HUES6 (cell line): ENCODE measurements around the gene NPTXR.
"Not testable (repeated sequence)": the region's sequence is repeated elsewhere in the genome, so short reads cannot be mapped to it uniquely, and the experiment has no call there.

Experiments used
- H3K27ac ChIP-seq: 2 replicates; pipeline ENCODE4 v1.7.0; 2013; ENCODE audit warnings: low read depth, mild to moderate bottlenecking, low read length, inconsistent platforms
- H3K27me3 ChIP-seq: 2 replicates; pipeline ENCODE4 v1.6.1; 2013; ENCODE audit warnings: low read length; ENCODE audit not compliant: control insufficient read depth, insufficient read depth
- H3K36me3 ChIP-seq: 2 replicates; pipeline ENCODE4 v1.6.1; 2013; ENCODE audit warnings: low read length; ENCODE audit not compliant: control insufficient read depth, insufficient read depth
- H3K4me1 ChIP-seq: 2 replicates; pipeline ENCODE4 v1.6.1; 2013; ENCODE audit warnings: low read length; ENCODE audit not compliant: control insufficient read depth, insufficient read depth
- H3K4me3 ChIP-seq: 2 replicates; pipeline ENCODE4 v1.5.1; 2013; ENCODE audit warnings: low read depth, low read length
- H3K9ac ChIP-seq: one replicate; pipeline ENCODE4 v1.6.1; 2013; ENCODE audit warnings: mild to moderate bottlenecking, low read length
- H3K9me3 ChIP-seq: 2 replicates; pipeline ENCODE4 v1.6.1; 2013; ENCODE audit warnings: low read depth, low read length; ENCODE audit not compliant: control insufficient read depth, insufficient read depth

NPTXR gene

DNA sequence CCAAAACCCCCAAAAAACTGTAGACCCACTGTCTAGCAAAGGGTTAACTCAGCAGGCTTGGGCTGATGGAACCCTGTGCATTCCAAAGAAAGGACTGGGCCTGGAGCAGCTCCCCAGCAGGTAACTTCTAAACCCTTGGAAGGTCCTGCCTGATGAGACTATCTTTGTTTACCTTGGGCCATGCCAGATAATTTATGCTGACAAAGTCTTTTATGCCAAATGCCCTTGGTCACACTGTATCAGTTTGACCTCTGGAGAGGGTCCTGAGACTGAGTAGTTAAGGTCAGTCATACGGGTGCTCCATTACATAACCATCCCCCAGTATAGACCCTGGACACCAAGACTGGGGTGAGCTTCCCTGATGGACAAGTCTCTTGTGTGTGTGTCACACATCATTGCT lies 28.0 kb downstream of the NPTXR start:
- peaks cover 29% of the 10 kb centered on the region for H3K27me3 ChIP-seq
- H3K36me3 ChIP-seq: no peaks in the 10 kb centered on the region
- no peak overlapping the region for H3K4me3 ChIP-seq
- H3K9me3 ChIP-seq: no peaks in the 10 kb centered on the region
- H3K9ac ChIP-seq: no peak overlapping the region
- H3K27ac ChIP-seq: no peak overlapping the region
- H3K4me1 ChIP-seq: 0 out of 2 replicates have a peak, but pooled peaks cover 3% of the 10 kb centered on the region

DNA sequence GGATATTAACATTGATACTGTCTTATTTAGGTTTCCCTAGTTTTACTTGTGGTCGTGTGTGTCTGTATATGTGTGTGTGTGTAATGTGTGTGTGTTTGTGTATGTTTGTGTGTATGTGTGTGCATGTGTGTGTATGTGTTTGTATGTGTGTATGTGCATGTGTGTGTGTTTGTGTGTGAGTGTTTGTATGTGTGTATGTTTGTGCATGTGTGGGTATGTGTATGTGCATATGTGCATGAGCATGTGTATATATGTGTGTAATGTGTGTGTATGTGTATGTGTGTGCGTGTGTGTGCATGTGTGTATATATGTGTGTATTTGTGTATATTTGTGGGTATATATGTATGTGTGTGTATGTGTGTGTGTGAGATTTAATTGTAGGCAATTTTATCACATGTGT lies 32.6 kb downstream of the NPTXR start:
- Histone ChIP-seq H3K9me3 (peaks cover 4% of the 10 kb centered on the region; the same call in 1 of the 2 replicates), H3K27ac (no peak overlapping the region), H3K9ac (no peak overlapping the region), H3K27me3 (peaks cover 6% of the 10 kb centered on the region), H3K4me3 (no peak overlapping the region), H3K36me3 (no peaks in the 10 kb centered on the region), H3K4me1 (0 out of 2 replicates have a peak, but pooled peaks cover 3% of the 10 kb centered on the region)

DNA sequence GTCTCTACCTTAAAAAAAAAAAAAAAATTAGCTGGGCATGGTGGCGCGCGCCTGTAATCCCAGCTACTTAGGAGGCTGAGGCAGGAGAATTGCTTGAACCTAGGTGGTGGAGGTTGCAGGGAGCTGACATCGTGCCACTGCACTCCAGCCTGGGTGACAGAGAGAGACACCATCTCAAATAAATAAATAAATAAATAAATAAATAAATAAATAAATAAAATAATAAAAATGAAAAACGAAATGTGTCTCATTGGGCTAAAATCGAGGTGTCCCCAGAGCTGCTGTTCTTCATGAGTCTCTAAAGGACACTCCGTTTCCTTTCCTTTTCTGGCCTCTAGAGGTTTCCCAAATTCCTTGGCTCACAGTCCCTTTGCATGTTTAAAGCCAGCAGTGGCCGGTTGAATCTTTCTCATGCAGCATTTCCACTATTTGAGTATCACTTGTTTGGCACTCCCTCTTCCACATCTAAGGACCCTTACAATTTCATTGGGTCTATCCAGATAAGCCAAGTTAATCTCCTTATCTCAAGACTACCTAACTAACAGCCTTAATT lies 38.7 kb downstream of the NPTXR start:
- H3K9ac ChIP-seq, H3K9me3 ChIP-seq, H3K36me3 ChIP-seq, H3K4me3 ChIP-seq, H3K27ac ChIP-seq: not testable (repeated sequence)
- Histone ChIP-seq H3K27me3 (peaks cover 16% of the 10 kb centered on the region), H3K4me1 (peaks cover 11% of the 10 kb centered on the region; the same call in 1 of the 2 replicates)

DNA sequence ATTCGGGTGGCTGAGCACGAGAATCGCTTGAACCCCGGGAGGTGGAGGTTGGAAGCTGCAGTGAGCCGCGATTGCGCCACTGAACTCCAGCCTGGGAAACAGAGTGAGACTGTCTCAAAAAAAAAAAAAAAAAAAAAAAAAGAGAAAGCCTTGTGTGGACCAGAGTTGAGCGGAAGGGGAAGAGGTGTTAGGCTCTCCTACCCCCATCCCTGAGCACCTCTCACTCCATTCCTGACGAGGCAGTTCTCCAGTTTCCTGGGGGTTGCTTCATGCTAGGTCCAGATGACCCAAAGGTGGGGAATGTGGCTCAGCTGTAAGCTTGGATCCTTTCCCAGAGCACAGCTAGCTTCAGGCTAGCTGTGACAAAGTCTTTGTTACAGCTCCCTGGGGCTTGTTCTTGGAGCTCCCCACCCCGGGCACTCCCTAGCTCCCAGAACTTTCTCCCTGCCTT lies 41.1 kb downstream of the NPTXR start:
- H3K27ac ChIP-seq: no peak overlapping the region
- H3K9ac ChIP-seq: no peak overlapping the region
- peak overlapping the region; percentile 44 for H3K4me3 ChIP-seq
- peaks cover 39% of the 10 kb centered on the region for H3K27me3 ChIP-seq
- H3K9me3 ChIP-seq: peaks cover 8% of the 10 kb centered on the region
- no peaks in the 10 kb centered on the region for H3K36me3 ChIP-seq
- H3K4me1 ChIP-seq: peaks cover 11% of the 10 kb centered on the region; the same call in 1 of the 2 replicates

DNA sequence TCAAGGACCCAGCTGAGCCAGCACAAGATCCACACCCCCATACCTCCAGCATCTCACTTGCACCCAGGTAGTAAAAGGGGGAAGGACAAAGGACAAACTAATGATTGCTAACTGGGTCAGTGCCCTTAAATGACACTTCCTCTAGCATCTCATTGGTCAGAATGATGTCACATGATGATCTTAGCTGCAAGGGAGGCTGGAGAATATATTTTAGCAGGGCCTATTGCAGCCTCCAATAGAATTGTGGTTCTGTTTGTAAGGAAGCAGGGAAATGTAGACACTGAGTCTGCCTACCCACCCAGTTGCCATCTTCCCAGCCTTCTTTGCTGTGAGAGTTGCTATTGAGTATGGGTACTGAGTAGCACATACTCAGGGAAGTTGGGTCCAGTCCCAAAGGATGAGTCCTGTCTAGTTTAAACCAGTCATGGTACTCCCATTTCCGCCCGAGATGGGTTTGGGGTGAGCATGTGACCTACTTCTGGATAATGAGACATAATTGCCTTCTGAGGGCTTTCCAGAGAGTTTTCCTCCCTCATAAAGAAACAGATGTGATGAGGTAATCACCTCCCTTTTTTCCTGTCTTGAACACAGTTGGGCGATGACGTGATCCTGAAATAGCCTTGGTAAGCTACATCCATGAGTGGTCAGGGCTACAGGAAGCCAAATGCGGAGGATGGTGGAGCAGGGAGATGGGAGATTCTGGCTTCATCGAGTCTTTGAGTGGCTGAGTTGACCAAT lies 44.4 kb downstream of the NPTXR start:
- H3K36me3 ChIP-seq: no peaks in the 10 kb centered on the region
- no peak overlapping the region for H3K4me3 ChIP-seq
- H3K9ac ChIP-seq: no peak overlapping the region
- H3K4me1 ChIP-seq: peaks cover 12% of the 10 kb centered on the region
- H3K27ac ChIP-seq: no peak overlapping the region
- H3K27me3 ChIP-seq: peaks cover 60% of the 10 kb centered on the region
- peaks cover 8% of the 10 kb centered on the region for H3K9me3 ChIP-seq

GRCh38 chr22:38798496-38798895 lies 45.3 kb downstream of the NPTXR start:
- Histone ChIP-seq H3K27ac (no peak overlapping the region), H3K4me3 (no peak overlapping the region), H3K9me3 (peaks cover 8% of the 10 kb centered on the region), H3K36me3 (no peaks in the 10 kb centered on the region), H3K9ac (no peak overlapping the region), H3K4me1 (peaks cover 15% of the 10 kb centered on the region), H3K27me3 (peaks cover 60% of the 10 kb centered on the region)

DNA sequence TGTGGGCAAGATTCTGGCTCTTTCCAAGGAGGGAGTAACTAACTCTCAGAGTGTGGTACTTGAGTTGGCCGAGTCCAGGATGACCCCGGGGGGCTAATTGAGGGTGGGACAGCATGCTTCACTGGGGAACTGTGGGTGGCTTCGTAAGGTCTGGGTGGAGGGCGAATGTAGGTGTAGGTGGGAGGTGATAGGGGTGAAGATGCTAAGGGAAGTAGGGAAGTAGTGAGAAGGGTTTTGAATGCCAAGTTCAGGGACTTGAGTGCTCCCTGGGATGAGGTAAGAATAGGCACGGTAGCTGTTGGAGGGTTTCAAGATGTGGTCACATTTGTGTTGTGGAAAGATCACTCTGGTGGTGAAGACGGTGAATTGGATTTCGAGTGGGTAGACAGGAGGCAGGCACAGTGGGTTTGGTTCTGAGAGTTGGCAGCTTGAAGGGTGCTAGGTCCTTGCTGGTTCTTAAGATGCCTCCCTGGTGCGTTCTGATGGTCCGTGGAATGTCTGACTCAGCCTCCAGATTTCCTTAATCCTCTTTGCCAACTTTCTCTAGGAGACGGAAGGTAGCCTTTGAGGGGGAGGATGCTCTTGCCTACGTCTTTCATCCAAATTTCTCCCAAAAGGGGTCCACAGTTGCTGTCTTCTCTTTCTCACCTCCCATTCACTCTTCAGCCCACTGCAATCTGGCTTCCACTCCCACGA lies 47.4 kb downstream of the NPTXR start:
- Histone ChIP-seq H3K9me3 (peaks cover 8% of the 10 kb centered on the region), H3K27ac (no peak overlapping the region), H3K4me3 (no peak overlapping the region), H3K4me1 (peaks cover 13% of the 10 kb centered on the region), H3K9ac (no peak overlapping the region), H3K36me3 (no peaks in the 10 kb centered on the region), H3K27me3 (peaks cover 49% of the 10 kb centered on the region)

GRCh38 chr22:38795569-38795968 lies 48.3 kb downstream of the NPTXR start:
- H3K36me3 ChIP-seq: no peaks in the 10 kb centered on the region
- no peak overlapping the region for H3K9ac ChIP-seq
- no peak overlapping the region for H3K27ac ChIP-seq
- peaks cover 8% of the 10 kb centered on the region for H3K9me3 ChIP-seq
- peaks cover 44% of the 10 kb centered on the region for H3K27me3 ChIP-seq
- peaks cover 11% of the 10 kb centered on the region for H3K4me1 ChIP-seq
- H3K4me3 ChIP-seq: no peak overlapping the region

GRCh38 chr22:38793721-38794466 lies 49.9 kb downstream of the NPTXR start, which contains the start of gene DNAL4:
Gene DNAL4 (minus strand): TSS chr22:38794143. CDS start chr22:38782731, 11,412 bp downstream.
- Histone ChIP-seq H3K4me1 (peaks cover 11% of the 10 kb centered on the region), H3K4me3 (peak within 1 kb of the TSS; percentile 84), H3K9ac (peak within 1 kb of the TSS; percentile 65), H3K36me3 (no peaks in the 10 kb centered on the region), H3K9me3 (peaks cover 2% of the 10 kb centered on the region; the same call in 1 of the 2 replicates), H3K27ac (no peak within 1 kb of the TSS), H3K27me3 (peaks cover 33% of the 10 kb centered on the region)

DNA sequence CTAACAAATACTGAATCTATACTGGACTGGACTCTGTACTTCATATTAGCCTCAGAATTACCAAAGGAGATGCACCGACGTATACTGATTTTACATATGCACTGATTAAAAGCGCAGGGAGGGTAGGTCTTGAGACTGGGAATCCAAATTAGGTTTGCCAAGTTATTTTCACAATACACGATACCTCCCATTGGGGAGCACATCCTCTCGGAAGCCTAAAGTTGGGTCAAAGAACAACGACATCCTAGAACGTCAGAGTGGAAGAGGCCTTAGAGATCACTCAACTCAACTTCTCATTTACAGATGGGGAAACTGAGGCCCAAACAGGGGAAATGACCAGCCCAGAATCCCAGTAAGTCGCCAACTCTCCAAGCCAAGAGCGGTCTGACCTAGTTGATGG lies 50.5 kb downstream of the NPTXR start:
- Histone ChIP-seq H3K27ac (no peak overlapping the region), H3K36me3 (no peaks in the 10 kb centered on the region), H3K9ac (peak overlapping the region; percentile 65), H3K27me3 (peaks cover 27% of the 10 kb centered on the region), H3K4me3 (peak overlapping the region; percentile 84), H3K4me1 (peaks cover 11% of the 10 kb centered on the region), H3K9me3 (no peaks in the 10 kb centered on the region)
